HepG2 (cell line): ENCODE data around the gene CLDN5. TPM values are rescaled to one million over a fixed set of nuclear protein-coding genes. Genes with fewer than 3 reads are reported as not detected.

Experiments
- ARNTL ChIP-seq: sonication (generic); formaldehyde crosslinking; IDR thresholded peaks from 2 replicates; pipeline ENCODE4 v1.4.0; 2020; ENCODE audit warnings: mild to moderate bottlenecking, missing genetic modification reagents
- ATF1 ChIP-seq: IDR thresholded peaks from 2 replicates; pipeline ENCODE4 v1.6.1; 2016; ENCODE audit warnings: mild to moderate bottlenecking, control low read depth
- BCL6 ChIP-seq: IDR thresholded peaks from 2 replicates; pipeline ENCODE4 v1.6.1; 2016; ENCODE audit warnings: missing genetic modification reagents, missing compliant biosample characterization
- BRD4 ChIP-seq: sonication (generic); formaldehyde crosslinking; IDR thresholded peaks from 2 replicates; pipeline ENCODE4 v1.4.0; 2020; ENCODE audit warnings: missing genetic modification reagents
- GABPB1 ChIP-seq: IDR thresholded peaks from 2 replicates; pipeline ENCODE4 v1.6.1; 2016; ENCODE audit warnings: mild to moderate bottlenecking, missing genetic modification reagents, moderate library complexity, missing compliant biosample characterization
- GATAD2A ChIP-seq: IDR thresholded peaks from 2 replicates; pipeline ENCODE4 v1.6.1; 2016
- HMG20B ChIP-seq: conservative IDR thresholded peaks from 2 replicates; pipeline ENCODE4 v1.6.1; 2016; ENCODE audit warnings: missing genetic modification reagents, missing compliant biosample characterization
- KLF9 ChIP-seq: IDR thresholded peaks from 2 replicates; pipeline ENCODE4 v1.6.1; 2016; ENCODE audit warnings: low read depth
- NR2F6 ChIP-seq, 2 experiments: IDR thresholded peaks; 2 replicates each; pipeline ENCODE4 v1.6.1; 2016; ENCODE audit warnings: antibody characterized with exemption in 1 of 2, mild to moderate bottlenecking in 1 of 2
- SAP130 ChIP-seq: IDR thresholded peaks from 2 replicates; pipeline ENCODE4 v1.6.1; 2016; ENCODE audit warnings: low read depth
- TBP ChIP-seq: sonication (generic); formaldehyde crosslinking; IDR thresholded peaks from 2 replicates; pipeline ENCODE4 v1.5.0; 2020; ENCODE audit warnings: missing genetic modification reagents
- ZFP91 ChIP-seq: sonication (generic); formaldehyde crosslinking; IDR thresholded peaks from 2 replicates; pipeline ENCODE4 v1.9.0; 2022; ENCODE audit warnings: missing genetic modification reagents, mild to moderate bottlenecking, borderline replicate concordance
- ZNF274 ChIP-seq: sonication (generic); formaldehyde crosslinking; IDR thresholded peaks from 2 replicates; pipeline ENCODE4 v1.5.1; 2020; ENCODE audit warnings: mild to moderate bottlenecking, missing genetic modification reagents
- ZNF891 ChIP-seq: sonication (generic); formaldehyde crosslinking; IDR thresholded peaks from 2 replicates; pipeline ENCODE4 v1.5.0; 2020; ENCODE audit warnings: mild to moderate bottlenecking, missing genetic modification reagents
- polyA plus RNA-seq, 8 experiments: library from polyadenylated mRNA; depleted of rRNA in 3 of 8; stranded (reverse) in 7 of 8; unstranded in 1 of 8; fragments of >200 nt; fragmentation: Illumina TruSeq in 4 of 8; extraction: Trizol in 4 of 8; gene quantifications; 2 replicates each; pipeline versions ENCODE4 v1.2.1 to v1.2.3, GENCODE V29; 2011 to 2016; ENCODE audit warnings: low read depth in 4 of 8, missing spikeins in 1 of 8, mixed read lengths in 1 of 8; ENCODE audit not compliant: insufficient read depth in 1 of 8
- total RNA-seq, 5 experiments: library from RNA; depleted of rRNA; stranded (reverse); fragments of >200 nt; fragmentation: Illumina TruSeq; extraction: Trizol; gene quantifications; 2 replicates each; pipeline ENCODE4 v1.2.3, GENCODE V29; 2016; ENCODE audit warnings: low read depth in 1 of 5
- TF ChIP-seq, protein P1 (sequence below): sonication (generic); formaldehyde crosslinking; IDR thresholded peaks from 2 replicates; pipeline ENCODE4 v1.4.0; 2020; ENCODE audit warnings: missing genetic modification reagents

The CLDN5 gene
- total and polyA plus RNA-seq, 2 of the 13 experiments (the other 11 are each of a cell fraction or from before 2014, with no cell fraction given), result not detected

DNA sequence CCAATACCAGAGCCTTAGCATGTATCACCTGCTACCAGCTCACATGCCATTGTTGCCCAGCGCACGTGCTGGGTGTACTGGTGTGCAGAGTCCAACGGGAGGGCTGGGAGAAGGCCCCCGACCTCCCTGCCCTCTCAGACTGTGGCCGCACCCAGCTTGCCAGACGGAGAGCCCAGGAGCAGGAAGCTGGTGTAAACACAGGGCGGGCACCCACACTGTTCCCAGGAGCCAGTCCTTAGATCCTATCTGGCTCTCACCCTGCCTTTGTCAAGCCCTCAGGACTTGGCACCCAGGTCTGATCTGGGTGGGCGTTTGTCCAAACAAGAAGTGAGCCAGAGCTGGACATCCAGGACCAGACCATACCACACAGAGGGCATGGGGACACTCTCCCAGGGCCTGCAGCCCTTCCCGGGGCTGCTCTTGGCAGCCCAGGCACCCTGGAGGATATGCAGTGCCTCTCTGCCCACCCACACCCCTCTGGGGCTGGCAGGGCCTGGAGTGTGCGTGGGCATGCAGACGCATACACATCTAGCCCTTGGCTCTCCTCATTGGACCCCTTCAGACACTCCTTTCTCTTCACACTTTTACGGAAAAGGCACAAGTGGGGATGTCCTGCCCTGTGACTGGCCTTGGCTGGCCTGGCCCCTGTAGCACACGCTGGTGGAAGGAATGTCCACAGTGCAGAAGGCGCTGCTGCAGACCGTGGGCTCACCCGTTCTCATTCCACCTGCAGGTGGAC lies 19.9 kb upstream of the CLDN5 start (continued):
- TF ChIP-seq GABPB1 (CRISPR knock-in tag) (0 out of 2 replicates have a peak, but pooled peaks have one; percentile 41), BRD4 (CRISPR knock-in tag) (0 out of 2 replicates have a peak, but pooled peaks have one; percentile 30), SAP130 (CRISPR knock-in tag) (peak; percentile 24; the same call in 1 of the 2 replicates), ZNF891 (0 out of 2 replicates have a peak, but pooled peaks have one; percentile 9), ZNF274 (CRISPR knock-in tag) (no peak), GATAD2A (CRISPR knock-in tag) (peak; percentile 73; the same call in 1 of the 2 replicates), ARNTL (CRISPR knock-in tag) (peak; percentile 96), ATF1 (CRISPR knock-in tag) (no peak), HMG20B (CRISPR knock-in tag) (no peak), ZFP91 (CRISPR knock-in tag) (peak; percentile 19; the same call in 1 of the 2 replicates), NR2F6 (IDR thresholded peaks at IDR 0.05) (peak; percentile 66), NR2F6 (CRISPR knock-in tag; IDR thresholded peaks at IDR 0.05) (peak; percentile 87), BCL6 (0 out of 2 replicates have a peak, but pooled peaks have one; percentile 26), TBP (CRISPR knock-in tag) (no peak), KLF9 (no peak)
- TF ChIP-seq, protein P1, sequence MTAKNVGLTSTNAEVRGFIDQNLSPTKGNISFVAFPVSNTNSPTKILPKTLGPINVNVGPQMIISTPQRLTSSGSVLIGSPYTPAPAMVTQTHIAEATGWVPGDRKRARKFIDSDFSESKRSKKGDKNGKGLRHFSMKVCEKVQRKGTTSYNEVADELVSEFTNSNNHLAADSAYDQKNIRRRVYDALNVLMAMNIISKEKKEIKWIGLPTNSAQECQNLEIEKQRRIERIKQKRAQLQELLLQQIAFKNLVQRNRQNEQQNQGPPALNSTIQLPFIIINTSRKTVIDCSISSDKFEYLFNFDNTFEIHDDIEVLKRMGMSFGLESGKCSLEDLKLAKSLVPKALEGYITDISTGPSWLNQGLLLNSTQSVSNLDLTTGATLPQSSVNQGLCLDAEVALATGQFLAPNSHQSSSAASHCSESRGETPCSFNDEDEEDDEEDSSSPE (CRISPR knock-in tag), result no peak
